Right lobe of liver (tissue), 4 donors: ENCODE measurements around the gene MGA.

Source experiments
- POLR2A ChIP-seq: fragments of 450-650 bp; IDR thresholded peaks from one replicate; pipeline ENCODE4 v1.6.1; 2017; ENCODE audit warnings: antibody characterized with exemption, mild to moderate bottlenecking
- TF ChIP-seq, protein P1 (sequence below), 4 donors: fragments of 200-600 bp in 3 of 4; fragments of 450-650 bp in 1 of 4; IDR thresholded peaks; one replicate each; pipeline versions ENCODE4 v1.5.1 to v1.8.0; 2016 to 2022; ENCODE audit warnings: antibody characterized with exemption in 4 of 4, mild to moderate bottlenecking in 2 of 4
- donor health status: DM: no; HTN: no; CAD: no.
- donor health status: DM: no; HTN: no; CAD: no.
- donor health status: DM: no; HTN: yes; CAD: no.

DNA sequence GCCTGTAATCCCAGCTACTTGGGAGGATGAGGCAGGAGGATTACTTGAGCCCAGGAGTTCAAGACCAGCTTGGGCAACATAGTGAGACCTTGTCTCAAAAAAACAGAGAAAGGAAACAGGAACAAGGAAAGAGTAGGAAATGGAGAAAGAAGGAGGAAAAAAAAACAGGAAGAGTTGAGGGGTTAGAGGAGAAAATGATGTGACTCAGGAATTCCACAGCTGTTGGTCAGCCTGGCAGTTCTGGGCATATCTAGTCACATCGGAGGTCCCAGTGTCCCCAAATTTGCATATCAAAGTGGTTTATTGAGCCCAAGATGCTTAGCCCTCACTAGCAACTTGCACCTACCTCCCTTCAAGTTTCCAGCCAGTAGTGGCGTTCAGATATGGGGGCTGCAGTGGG is 148.9 kb downstream of the MGA start:
- TF ChIP-seq, protein P1, sequence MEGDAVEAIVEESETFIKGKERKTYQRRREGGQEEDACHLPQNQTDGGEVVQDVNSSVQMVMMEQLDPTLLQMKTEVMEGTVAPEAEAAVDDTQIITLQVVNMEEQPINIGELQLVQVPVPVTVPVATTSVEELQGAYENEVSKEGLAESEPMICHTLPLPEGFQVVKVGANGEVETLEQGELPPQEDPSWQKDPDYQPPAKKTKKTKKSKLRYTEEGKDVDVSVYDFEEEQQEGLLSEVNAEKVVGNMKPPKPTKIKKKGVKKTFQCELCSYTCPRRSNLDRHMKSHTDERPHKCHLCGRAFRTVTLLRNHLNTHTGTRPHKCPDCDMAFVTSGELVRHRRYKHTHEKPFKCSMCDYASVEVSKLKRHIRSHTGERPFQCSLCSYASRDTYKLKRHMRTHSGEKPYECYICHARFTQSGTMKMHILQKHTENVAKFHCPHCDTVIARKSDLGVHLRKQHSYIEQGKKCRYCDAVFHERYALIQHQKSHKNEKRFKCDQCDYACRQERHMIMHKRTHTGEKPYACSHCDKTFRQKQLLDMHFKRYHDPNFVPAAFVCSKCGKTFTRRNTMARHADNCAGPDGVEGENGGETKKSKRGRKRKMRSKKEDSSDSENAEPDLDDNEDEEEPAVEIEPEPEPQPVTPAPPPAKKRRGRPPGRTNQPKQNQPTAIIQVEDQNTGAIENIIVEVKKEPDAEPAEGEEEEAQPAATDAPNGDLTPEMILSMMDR (IDR thresholded peaks at IDR 0.05), result no peak
- no peak for TF ChIP-seq POLR2A
